HepG2 (cell line): Measurements from ENCODE around the gene OR2AT4. TPM values are rescaled to one million over a fixed set of nuclear protein-coding genes. Genes with fewer than 3 reads are reported as not detected.

Source experiments
- CBFB ChIP-seq: sonication (generic); formaldehyde crosslinking; IDR thresholded peaks from 2 replicates; pipeline ENCODE4 v1.4.0; 2020; ENCODE audit warnings: missing genetic modification reagents
- DNMT1 ChIP-seq: sonication (generic); formaldehyde crosslinking; IDR thresholded peaks from 2 replicates; pipeline ENCODE4 v1.5.1; 2020; ENCODE audit warnings: mild to moderate bottlenecking, missing genetic modification reagents
- KAT2B ChIP-seq: fragments of 150-350 bp; IDR thresholded peaks from 2 replicates; pipeline ENCODE4 v1.6.1; 2014; ENCODE audit warnings: low read depth, low read length, borderline replicate concordance
- MBNL3 ChIP-seq: fragments of 250-450 bp; sonication (Bioruptor Pico); conservative IDR thresholded peaks from 2 replicates; pipeline ENCODE4 v1.8.0; 2022; ENCODE audit warnings: mild to moderate bottlenecking, inconsistent platforms
- MED1 ChIP-seq: sonication (generic); formaldehyde crosslinking; IDR thresholded peaks from 2 replicates; pipeline ENCODE4 v1.4.0; 2020; ENCODE audit warnings: missing genetic modification reagents
- NCOA2 ChIP-seq: sonication (generic); formaldehyde crosslinking; IDR thresholded peaks from 2 replicates; pipeline ENCODE4 v1.8.0; 2022; ENCODE audit warnings: inconsistent platforms
- NONO ChIP-seq, 2 experiments: fragments of 450-650 bp in 1 of 2; sonication (generic) in 1 of 2; formaldehyde crosslinking in 1 of 2; IDR thresholded peaks in 1 of 2; conservative IDR thresholded peaks in 1 of 2; 2 replicates each; pipeline versions ENCODE4 v1.6.1 to v1.8.0; 2017 to 2022; ENCODE audit warnings: mild to moderate bottlenecking in 1 of 2, missing genetic modification reagents in 1 of 2, moderate library complexity in 1 of 2
- NR2F2 ChIP-seq: IDR thresholded peaks from 2 replicates; pipeline ENCODE4 v1.6.1; 2012; ENCODE audit warnings: low read depth, inconsistent platforms, borderline replicate concordance
- PHF20 ChIP-seq: sonication (generic); formaldehyde crosslinking; IDR thresholded peaks from 2 replicates; pipeline ENCODE4 v1.5.0; 2020; ENCODE audit warnings: mild to moderate bottlenecking, missing genetic modification reagents
- SAP130 ChIP-seq: IDR thresholded peaks from 2 replicates; pipeline ENCODE4 v1.6.1; 2016; ENCODE audit warnings: low read depth
- ZBED4 ChIP-seq: sonication (generic); formaldehyde crosslinking; IDR thresholded peaks from 2 replicates; pipeline ENCODE4 v1.4.0; 2020; ENCODE audit warnings: missing genetic modification reagents, borderline replicate concordance
- ZNF224 ChIP-seq: sonication (generic); formaldehyde crosslinking; IDR thresholded peaks from 2 replicates; pipeline ENCODE4 v1.5.0; 2020; ENCODE audit warnings: mild to moderate bottlenecking, missing genetic modification reagents
- ZNF496 ChIP-seq: sonication (generic); formaldehyde crosslinking; IDR thresholded peaks from 2 replicates; pipeline ENCODE4 v1.8.1; 2023; ENCODE audit warnings: mild to moderate bottlenecking, moderate library complexity, missing genetic modification reagents; ENCODE audit not compliant: insufficient replicate concordance
- ZNF605 ChIP-seq: sonication (generic); formaldehyde crosslinking; IDR thresholded peaks from 2 replicates; pipeline ENCODE4 v1.8.0; 2022; ENCODE audit warnings: mild to moderate bottlenecking, missing genetic modification reagents
- ZUFSP ChIP-seq: sonication (generic); formaldehyde crosslinking; IDR thresholded peaks from 2 replicates; pipeline ENCODE4 v1.9.0; 2021; ENCODE audit warnings: missing genetic modification reagents, mild to moderate bottlenecking, borderline replicate concordance
- polyA plus RNA-seq, 8 experiments: library from polyadenylated mRNA; depleted of rRNA in 3 of 8; stranded (reverse) in 7 of 8; unstranded in 1 of 8; fragments of >200 nt; fragmentation: Illumina TruSeq in 4 of 8; extraction: Trizol in 4 of 8; gene quantifications; 2 replicates each; pipeline versions ENCODE4 v1.2.1 to v1.2.3, GENCODE V29; 2011 to 2016; ENCODE audit warnings: low read depth in 4 of 8, missing spikeins in 1 of 8, mixed read lengths in 1 of 8; ENCODE audit not compliant: insufficient read depth in 1 of 8
- total RNA-seq, 5 experiments: library from RNA; depleted of rRNA; stranded (reverse); fragments of >200 nt; fragmentation: Illumina TruSeq; extraction: Trizol; gene quantifications; 2 replicates each; pipeline ENCODE4 v1.2.3, GENCODE V29; 2016; ENCODE audit warnings: low read depth in 1 of 5
- TF ChIP-seq, protein P1 (sequence below): sonication (generic); formaldehyde crosslinking; IDR thresholded peaks from 2 replicates; pipeline ENCODE4 v1.4.0; 2020; ENCODE audit warnings: missing genetic modification reagents
- TF ChIP-seq, protein P2 (sequence below): sonication (generic); formaldehyde crosslinking; IDR thresholded peaks from 2 replicates; pipeline ENCODE4 v1.4.0; 2020; ENCODE audit warnings: missing genetic modification reagents, mild to moderate bottlenecking, borderline replicate concordance

OR2AT4 gene
- total and polyA plus RNA-seq, 2 of the 13 experiments (the other 11 are each of a cell fraction or from before 2014, with no cell fraction given): not detected

DNA sequence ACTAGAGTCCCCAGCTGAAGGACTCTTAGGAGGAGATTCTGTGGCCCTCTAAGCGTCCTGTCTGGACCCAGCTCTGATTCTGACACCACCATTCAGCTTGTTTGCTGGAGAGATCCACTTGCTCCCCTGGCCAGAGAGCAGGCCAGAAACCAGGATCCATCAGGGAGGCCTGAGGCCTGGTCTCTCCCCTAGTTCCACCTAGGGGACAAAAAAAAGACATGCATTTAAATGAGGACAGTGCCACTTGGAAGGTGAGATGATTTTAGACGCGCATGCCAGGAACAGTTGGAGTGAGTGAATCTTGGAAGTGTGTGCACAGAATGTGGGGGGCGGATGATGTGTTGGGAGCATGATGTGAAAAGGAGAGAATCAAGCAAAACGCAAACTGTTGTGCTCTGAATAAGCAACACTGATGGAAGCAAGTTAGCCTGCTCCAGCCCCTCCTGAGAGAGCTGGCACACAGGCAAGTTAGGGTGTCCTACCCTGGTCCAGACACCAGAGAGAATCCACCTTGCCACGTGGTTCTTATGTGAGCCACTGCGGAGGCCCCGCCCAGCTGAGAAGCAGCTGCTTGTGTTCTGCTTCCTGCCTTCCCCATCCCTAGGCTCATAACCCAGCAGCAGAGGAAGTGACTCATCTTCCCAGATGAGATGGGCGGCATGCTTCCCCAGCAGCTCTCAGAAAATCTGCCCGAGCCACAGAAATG is 46.2 kb upstream of the OR2AT4 start (continued):
- no peak for TF ChIP-seq ZBED4 (CRISPR knock-in tag)
- TF ChIP-seq ZNF496 (CRISPR knock-in tag): no peak
- TF ChIP-seq, protein P1, sequence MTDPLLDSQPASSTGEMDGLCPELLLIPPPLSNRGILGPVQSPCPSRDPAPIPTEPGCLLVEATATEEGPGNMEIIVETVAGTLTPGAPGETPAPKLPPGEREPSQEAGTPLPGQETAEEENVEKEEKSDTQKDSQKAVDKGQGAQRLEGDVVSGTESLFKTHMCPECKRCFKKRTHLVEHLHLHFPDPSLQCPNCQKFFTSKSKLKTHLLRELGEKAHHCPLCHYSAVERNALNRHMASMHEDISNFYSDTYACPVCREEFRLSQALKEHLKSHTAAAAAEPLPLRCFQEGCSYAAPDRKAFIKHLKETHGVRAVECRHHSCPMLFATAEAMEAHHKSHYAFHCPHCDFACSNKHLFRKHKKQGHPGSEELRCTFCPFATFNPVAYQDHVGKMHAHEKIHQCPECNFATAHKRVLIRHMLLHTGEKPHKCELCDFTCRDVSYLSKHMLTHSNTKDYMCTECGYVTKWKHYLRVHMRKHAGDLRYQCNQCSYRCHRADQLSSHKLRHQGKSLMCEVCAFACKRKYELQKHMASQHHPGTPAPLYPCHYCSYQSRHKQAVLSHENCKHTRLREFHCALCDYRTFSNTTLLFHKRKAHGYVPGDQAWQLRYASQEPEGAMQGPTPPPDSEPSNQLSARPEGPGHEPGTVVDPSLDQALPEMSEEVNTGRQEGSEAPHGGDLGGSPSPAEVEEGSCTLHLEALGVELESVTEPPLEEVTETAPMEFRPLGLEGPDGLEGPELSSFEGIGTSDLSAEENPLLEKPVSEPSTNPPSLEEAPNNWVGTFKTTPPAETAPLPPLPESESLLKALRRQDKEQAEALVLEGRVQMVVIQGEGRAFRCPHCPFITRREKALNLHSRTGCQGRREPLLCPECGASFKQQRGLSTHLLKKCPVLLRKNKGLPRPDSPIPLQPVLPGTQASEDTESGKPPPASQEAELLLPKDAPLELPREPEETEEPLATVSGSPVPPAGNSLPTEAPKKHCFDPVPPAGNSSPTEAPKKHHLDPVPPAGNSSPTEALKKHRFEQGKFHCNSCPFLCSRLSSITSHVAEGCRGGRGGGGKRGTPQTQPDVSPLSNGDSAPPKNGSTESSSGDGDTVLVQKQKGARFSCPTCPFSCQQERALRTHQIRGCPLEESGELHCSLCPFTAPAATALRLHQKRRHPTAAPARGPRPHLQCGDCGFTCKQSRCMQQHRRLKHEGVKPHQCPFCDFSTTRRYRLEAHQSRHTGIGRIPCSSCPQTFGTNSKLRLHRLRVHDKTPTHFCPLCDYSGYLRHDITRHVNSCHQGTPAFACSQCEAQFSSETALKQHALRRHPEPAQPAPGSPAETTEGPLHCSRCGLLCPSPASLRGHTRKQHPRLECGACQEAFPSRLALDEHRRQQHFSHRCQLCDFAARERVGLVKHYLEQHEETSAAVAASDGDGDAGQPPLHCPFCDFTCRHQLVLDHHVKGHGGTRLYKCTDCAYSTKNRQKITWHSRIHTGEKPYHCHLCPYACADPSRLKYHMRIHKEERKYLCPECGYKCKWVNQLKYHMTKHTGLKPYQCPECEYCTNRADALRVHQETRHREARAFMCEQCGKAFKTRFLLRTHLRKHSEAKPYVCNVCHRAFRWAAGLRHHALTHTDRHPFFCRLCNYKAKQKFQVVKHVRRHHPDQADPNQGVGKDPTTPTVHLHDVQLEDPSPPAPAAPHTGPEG (CRISPR knock-in tag): no peak
- no peak for TF ChIP-seq CBFB (CRISPR knock-in tag)
- TF ChIP-seq SAP130: peak; percentile 82
- TF ChIP-seq ZNF224 (CRISPR knock-in tag): no peak
- no peak for TF ChIP-seq KAT2B
- TF ChIP-seq NCOA2: no peak
- no peak for TF ChIP-seq PHF20
- TF ChIP-seq DNMT1 (CRISPR knock-in tag): no peak
- no peak for TF ChIP-seq NR2F2
- TF ChIP-seq, protein P2, sequence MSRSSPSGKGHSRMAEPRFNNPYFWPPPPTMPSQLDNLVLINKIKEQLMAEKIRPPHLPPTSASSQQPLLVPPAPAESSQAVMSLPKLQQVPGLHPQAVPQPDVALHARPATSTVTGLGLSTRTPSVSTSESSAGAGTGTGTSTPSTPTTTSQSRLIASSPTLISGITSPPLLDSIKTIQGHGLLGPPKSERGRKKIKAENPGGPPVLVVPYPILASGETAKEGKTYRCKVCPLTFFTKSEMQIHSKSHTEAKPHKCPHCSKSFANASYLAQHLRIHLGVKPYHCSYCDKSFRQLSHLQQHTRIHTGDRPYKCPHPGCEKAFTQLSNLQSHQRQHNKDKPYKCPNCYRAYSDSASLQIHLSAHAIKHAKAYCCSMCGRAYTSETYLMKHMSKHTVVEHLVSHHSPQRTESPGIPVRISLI: no peak
- 0 out of 2 replicates have a peak, but pooled peaks have one; percentile 24 for TF ChIP-seq ZNF605
- no peak for TF ChIP-seq ZUFSP
- 0 out of 2 replicates have a peak, but pooled peaks have one; percentile 32 for TF ChIP-seq MED1 (CRISPR knock-in tag)
- TF ChIP-seq NONO (IDR thresholded peaks at IDR 0.05): no peak
- TF ChIP-seq NONO (CRISPR knock-in tag; conservative IDR thresholded peaks at IDR 0.05): no peak
- TF ChIP-seq MBNL3: no peak
